Measurements from ENCODE around the gene AUTS2.

Gene AUTS2

DNA sequence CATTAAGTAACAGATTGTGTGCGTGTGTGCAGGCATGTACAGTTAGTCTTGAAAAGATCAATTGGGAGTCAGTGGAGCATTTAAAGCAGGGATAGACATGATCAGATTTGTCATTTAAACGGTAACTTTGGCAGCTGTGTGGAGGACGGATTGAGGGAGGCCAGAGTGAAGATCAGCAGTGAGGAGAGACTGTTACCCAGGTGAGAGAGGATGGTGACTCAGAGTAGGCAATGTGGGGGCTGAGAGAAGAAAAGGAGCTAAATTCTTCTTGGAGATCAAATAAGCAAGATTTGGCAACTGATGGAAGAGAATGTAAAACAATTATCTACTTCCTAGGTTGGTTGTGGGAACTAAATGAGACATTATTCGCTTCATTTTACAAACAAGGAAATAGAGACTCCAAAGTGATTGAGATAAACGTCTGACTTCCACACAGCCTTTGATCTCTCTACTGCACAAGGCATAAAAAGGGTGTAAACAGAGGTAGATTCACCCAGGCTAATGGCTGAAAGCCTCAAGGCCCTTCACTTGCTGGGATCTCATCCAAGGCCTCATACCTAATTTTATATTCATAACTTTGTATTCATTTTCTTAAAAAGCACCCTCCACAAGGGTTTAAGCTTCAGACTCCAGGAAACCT, 868.6 kb downstream of the AUTS2 start:
- in situ Hi-C loops (cut with MboI; ENCODE audit: low sequenced_read_pairs), result no loop called here

DNA sequence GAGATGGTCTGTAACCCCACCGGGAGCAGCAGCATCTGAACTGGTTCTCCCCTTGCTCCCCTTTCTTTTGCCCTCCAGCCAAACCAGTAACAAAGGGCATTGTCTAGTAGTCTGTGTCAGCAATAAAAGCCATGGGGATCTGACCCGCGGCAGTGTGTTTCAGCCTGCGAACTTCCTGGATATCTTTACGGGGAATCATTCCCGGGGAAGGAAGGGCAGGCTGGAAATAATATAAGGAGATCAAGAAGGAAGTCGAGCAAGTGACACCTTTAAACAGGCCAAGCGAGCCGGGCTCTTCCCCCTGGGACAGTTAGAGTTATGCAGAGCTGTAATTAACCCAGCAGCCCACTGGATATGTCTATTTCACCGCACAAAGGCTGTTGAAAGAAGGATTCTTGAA, 872.5 kb downstream of the AUTS2 start:
- in situ Hi-C loops (cut with MboI; ENCODE audit: low sequenced_read_pairs), result no loop called here

DNA sequence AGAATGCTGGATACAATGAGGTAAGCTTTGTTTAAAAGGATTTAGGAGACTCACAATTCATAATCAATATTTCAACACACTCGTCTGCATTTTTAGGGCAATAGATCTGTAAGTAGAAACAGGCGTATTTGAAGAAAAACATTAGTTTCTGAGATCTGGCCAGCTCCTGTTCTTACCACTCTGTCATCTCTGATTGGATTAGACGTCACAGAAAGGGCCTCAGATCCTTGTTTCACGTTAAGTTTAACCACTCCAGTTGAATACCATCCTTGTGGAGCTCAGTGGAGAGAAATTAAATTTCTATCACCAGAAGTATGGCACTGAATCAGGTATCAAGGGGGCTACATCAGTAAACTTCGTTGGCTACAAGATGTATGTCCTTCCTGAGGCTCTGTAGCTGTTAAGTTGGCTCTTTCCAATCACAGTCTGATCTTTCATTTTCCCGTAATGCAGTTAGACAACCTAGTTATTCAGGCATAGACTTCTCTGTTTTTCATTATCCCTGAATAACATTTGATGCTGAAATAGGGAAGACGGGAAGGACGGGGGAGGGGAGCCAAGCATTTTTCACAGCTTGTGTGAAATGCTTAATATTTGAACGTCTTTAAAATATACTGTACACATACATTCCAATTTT, 874.4 kb downstream of the AUTS2 start:
- in situ Hi-C loops (cut with MboI; ENCODE audit: low sequenced_read_pairs), result no loop called here

DNA sequence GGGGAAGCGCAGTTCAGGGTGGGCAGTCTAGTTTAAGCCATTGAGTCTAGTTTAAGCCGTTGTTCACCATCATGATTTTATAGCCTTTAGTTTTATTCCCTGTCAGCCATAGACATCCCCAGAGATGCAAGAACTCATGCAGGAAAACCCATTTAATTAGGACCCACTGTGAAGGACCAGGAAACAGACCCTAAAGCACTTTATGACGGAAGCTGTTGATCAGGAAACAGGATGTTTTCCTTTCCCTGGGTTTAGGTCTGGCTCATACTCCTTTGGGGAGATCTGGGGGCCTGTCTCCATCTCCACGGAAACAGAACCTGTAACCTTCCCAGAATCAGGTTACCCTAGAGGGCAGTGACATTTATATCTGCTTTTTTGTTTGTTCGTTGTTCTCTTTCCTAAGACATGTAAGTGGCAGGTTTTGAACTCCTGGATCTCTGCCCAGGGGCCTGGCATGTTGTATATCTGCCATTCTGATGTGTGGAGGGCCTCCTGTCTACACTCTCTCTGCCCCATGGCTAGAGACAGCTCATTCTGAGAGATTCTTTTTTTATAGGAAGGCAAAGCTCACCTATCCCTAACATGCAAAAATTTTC, 876.5 kb downstream of the AUTS2 start:
- in situ Hi-C loops (cut with MboI; ENCODE audit: low sequenced_read_pairs), result no loop called here

DNA sequence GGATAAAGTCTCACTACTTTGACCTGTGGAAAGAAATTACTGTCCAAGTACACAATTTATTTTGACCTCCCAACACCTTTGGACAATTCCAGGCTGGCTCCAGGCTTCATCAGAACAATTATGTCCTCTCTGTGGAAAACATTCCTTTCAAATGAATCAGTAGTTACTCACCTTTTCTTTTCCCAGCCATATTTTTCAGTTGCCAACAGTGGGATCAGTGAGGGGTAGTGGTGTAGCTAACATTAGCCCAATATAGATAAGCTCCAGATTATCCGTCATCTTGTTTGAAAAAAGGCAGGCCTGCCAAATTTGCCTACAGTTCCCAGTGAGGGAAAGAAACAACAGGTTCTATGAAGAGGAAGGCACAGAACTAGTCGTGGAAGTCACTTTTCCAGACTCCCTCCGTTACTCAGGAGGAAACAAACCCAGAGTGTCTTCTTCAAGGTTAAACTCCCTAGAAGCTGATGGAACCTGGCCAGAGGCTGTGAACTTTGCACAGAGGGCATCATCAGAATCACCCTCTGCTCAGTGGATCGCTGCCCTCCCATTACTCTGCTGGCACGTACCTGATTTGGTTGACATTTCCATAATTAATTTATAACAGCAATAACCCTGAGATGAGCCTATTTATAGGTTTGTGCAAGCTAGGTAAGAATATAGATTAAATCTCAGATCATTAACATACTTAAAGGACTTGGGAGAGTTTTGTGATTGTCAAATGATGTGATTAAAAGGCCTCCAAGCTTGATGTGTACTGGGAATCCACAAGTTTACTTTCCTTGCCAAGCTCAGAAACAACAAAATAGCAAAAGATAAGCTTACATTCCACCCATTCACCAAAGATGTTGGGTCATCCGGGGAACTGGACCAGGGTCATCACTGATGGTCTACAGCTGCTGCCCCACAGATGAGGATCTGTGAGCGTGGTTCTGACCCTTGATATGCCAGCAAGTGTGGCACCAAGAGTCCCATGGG, 879.0 kb downstream of the AUTS2 start:
- in situ Hi-C loops (cut with MboI; ENCODE audit: low sequenced_read_pairs), result no loop called here

DNA sequence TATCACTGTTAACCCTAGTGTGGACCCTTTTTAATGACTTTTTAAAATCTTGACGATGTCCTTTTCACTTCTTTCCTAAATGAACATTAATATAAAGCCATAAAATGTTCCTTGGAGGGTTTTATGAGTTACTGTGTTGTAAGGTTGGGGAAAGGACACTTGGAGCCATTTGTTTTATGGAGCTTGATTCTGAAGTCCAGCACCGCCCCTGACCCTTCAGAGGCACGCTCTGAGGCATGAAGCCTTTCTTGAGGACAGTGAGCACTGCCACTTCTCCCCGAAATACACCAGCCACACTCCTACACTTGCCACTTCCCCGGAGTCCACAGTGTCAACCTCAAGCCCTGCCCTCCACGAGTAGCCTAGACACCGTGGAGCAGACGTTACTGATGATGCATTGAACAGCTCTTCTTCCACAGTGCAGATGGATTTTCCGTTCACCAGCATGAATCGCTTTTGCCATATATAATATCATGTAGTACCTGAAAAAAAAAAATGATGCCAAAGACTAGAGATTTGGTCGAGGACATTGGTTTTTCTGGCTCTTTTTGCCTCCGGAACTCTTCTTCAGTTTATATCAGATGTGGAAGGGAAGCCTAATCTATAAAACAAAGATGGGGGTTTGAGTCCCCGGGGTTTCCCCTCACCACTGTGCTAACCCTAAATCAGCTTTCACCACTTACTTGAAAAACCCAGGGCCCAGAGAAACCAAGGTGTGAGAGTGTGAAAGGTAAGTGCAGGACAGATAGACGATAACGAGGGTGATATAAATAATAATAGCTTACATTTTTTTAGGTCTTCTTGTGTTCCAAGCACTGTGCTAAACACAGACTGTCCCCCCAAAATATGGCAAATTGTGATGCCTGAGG, 881.1 kb downstream of the AUTS2 start:
- in situ Hi-C loops (cut with MboI; ENCODE audit: low sequenced_read_pairs), result no loop called here

DNA sequence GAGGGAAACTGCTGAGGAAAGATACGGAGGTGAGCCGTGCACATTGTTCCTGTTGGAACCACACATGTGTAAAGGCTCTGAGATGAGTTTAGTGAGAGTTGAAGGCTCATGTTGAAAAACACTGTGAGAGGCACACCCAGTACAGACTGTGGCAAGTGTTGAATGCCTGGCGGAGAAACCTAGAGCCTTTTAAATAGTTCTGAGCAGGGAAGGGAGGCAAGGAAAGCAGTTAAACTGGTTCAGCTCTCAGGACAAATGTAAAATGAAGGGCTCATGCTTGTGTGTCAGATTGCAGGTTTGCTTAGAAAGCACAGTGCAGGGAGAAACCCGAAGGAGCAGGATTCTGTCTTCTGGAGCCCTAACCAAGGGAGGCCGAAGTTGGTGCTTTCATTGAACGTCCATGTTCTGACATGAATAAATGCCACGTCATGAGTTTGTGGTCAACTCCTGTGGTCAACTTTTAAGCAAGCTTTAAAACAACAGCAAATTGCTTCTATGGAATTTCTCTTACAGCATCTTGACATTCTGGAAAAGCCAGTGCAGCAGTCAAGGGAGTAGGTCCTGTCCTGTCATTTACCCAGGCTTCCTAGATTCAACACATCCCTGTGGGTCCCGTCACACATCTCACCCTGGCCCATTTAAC, 882.8 kb downstream of the AUTS2 start:
- in situ Hi-C loops (cut with MboI; ENCODE audit: low sequenced_read_pairs), result no loop called here

DNA sequence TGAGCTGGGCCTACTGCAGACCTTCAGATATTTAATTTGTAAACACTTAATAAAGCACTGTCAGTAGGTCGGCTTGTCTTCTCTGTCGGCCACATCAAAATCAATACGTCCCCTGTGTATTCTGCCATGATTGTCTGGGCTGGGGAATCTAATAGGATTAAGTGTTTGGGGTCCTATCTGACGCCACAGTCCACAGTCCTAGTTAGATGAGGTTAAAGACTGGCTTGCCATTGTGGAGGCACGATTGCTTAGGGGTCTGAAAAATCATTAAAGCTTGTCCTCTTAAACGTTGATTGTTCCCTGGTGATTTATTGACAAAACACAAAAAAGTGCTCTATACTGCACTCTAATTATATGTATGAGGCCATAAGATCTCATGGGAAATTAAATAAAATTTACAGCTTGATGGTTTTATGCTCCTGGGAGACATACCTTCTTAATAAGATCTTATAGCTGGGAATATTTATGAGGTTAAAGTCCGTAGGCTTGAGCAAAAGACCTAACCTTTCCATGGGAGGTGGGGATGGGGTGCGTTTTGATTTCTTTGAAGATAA, 883.4 kb downstream of the AUTS2 start:
- in situ Hi-C loops (cut with MboI; ENCODE audit: low sequenced_read_pairs), result no loop called here

DNA sequence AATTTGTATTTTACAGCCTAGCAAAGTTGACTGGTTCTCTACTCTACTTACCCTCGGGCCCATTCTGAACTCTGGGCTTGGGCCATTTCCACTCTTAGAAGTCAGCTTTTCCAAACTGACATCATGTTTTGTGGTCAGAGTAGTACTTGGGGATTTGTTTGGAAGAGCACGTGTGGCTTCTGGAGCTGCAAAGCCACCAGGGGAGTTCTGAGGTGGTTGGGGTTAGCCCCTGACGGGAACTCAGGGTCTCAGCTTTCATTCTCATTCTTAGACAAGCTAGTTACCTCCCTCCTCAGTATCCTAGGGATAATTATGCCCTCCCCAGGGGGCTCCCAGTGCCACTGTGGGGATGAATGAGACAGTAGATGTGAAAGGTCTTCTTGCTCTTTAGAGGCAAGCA, 886.0 kb downstream of the AUTS2 start:
- in situ Hi-C loops (cut with MboI; ENCODE audit: low sequenced_read_pairs), result no loop called here

DNA sequence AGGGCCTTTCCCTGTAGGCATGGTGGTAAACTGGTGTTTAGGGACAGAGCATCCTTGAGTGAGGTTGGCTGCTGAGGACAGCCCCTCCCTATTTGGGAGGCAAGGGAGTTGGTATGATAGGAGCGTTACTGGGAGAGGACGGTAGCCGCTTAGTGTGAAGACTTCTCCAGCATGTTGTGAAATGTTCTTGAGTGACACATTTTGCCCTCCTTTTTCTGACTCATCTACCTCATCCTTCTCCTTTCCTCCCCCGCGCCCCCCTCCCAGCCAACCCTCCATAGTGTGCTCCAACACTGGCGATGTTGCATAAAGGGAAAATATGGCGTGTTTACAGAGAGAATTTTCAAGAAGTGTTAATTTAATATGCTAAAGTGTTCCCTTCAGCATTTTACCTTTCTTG, 888.7 kb downstream of the AUTS2 start:
- in situ Hi-C loops (cut with MboI; ENCODE audit: low sequenced_read_pairs), result no loop called here

DNA sequence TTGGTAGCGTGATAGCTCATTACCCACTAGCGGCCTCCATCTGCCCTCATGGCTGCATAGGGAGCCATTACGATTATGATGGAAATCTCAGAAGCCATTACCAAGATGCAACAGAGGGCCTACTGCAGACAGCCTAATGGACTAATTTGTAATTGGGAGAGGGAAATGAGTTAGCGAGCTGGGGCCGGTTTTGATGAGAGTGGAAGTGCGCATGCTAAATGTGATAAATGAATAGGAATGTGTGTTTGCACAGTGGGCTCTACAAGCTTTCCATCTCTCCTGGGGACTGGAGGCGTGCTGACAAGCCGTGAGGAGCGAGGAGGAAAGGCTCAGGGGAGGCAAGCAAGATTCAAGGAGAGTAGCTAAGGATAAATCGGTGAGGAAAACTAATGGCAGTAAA, 889.2 kb downstream of the AUTS2 start:
- in situ Hi-C loops (cut with MboI; ENCODE audit: low sequenced_read_pairs), result no loop called here

DNA sequence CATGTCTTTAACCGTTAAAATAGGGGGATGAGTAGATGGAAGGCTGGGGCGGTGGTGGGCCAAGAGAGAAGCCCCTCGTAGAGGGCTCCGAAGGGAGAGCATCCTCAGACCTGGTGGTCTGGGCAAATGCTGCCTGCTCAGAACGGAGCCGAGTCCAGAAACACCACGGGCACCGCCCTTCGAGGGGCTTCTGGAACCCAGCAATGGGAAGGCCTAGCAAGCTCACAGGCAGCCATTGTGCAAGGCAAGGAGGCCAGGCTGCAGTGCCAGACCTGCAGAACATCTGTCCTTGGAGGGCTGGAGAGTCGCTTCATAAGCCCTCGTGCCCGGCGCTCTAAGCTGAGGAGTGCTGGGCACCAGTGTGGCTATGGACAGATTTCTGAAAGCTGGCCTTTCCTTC, 889.6 kb downstream of the AUTS2 start:
- in situ Hi-C loops (cut with MboI; ENCODE audit: low sequenced_read_pairs), result no loop called here

DNA sequence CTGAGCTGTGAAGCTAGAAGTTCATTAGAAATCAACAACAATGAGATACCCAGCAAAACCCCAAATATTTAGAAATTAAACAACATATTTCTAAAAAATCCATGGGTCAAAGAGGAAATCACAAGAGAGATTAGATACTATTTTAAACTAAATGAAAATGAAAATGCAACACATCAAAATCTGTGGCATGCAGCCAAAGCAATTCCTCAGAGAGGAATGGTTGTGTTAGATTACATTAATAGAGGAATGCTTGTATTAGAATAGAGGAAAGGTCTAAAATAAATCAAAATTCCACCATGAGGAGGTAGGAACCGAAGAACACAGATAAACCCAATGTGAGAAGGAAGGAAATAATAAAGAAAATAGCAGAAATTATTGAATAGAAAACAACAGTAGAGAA, 891.5 kb downstream of the AUTS2 start:
- in situ Hi-C loops (cut with MboI; ENCODE audit: low sequenced_read_pairs), result no loop called here

DNA sequence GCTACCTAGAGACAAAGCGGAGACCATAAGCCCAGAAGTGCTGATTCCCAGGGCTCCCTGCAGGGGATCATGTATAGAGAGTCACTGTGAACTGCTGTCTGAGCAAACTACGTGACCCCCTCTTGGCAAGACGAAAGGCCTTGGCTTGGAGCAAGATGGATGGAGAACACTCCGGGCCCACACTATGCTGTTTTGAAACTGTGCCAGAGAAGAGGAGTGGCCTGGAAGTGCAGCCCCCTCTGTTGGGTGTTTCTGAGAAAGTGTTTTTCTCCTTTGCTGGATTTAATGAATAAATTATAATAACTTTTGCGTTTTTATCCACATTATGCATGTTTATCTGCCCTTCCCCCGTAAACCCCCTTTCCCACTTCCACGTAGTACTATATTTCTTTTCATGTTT, 894.4 kb downstream of the AUTS2 start:
- in situ Hi-C loops (cut with MboI; ENCODE audit: low sequenced_read_pairs), result no loop called here

DNA sequence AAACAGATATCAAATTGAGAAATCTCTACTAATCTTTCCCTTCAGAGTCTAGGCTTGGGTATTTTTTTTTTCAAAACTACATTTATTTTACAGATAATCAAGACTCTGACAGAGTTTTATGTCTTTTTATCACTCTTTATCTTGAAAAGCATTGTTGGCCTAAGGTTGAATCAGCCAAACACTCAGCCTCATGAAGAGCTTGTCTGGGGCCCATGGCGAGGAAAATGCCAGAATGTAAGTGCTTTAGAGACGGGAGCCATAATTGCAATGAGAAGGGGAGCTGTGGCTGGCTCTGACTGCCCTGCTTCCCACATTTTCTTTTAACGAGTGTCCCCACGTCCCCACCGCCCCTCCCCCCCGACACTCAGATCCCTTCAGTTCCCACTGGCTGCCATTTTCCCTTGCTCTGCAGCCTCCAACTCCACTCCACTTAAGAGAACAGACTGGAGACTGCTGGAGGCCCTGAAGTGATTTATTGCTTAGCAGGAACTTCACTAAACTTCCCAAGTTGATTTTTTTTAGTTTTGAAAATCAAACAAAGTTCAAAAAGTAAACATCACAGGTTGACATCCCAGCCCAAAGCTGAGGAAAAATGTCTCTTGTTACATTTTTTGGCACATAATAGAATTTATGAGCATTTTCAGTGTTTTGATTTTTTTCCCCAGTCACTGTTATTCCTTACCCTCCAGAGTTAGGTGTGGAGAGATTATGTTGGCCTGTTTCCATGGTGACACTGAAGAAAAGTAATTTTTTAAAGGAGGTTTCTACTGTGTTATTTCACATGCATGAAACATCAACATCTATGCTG, 896.2 kb downstream of the AUTS2 start:
- in situ Hi-C loops (cut with MboI; ENCODE audit: low sequenced_read_pairs), result no loop called here

DNA sequence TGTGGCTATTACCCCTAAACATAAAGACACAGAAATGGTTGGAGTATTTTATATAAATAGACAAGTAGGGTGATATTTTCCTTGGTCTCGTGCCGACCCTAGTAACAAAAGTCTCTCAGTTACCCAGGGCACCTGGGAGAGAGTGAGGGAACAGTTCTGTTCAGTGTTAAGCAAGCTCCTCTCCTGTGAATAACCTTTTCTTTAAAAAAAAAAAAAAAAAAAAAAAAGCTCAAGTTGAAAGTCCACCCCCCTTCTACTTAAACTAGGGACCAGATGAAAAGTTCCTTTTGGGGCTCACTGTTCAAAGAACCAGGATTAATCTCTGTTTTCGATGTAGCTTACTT, 896.7 kb downstream of the AUTS2 start:
- in situ Hi-C loops (cut with MboI; ENCODE audit: low sequenced_read_pairs), result no loop called here

DNA sequence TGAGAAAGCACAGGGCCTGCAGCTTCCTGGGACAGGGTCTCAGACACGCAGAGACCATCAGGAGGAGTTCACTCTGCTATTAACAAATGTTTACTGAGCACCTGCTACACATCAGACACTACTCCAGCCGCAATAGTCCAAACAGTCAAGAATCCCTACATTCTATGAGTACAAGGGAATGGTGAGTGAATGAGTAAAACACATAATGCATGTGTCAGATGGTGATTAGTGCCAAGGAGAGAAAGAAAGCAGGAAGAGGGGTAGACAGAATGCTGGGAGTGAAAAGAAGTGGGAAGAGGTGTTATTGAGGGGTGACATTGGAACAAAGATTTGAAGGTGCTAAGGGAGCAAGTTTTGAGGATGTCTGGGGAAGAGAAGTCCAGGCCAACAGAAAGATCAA, 899.5 kb downstream of the AUTS2 start:
- in situ Hi-C loops (cut with MboI; ENCODE audit: low sequenced_read_pairs), result no loop called here

DNA sequence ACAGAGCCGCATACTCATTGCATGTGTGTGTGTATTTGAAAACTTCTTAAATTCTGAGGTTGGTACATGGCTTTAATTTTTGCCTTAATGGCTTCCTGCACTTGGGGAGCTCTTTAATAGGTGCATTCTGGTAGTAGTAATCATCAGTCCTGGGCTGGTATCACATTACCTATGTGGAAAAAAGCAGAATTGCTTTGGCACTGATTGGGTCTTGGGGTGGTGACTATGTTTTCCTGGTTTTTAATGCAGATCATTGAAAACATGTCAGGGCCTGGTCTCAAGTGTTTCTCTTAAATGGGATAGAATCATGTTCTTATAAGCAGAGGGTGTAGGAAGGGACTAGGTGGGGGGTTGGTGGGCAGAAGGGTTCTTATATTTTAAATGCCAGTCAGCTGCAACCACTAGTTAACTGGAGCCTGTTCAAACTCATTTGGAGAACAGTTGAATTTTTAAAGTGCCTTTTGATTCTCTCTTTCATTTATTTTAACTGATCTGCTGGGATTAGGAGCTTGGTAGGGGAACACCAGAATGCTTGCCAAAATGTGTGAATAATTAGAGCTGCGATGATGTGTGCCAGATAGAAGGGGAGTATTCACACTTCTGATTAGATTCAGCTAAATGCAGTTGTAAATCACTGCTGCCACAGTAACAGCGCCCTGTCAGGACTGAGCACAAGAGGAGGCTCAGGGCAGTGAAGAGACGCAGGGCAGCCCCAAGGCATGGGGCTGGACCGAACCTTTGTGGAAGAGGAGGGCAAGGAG, 900.1 kb downstream of the AUTS2 start:
- in situ Hi-C loops (cut with MboI; ENCODE audit: low sequenced_read_pairs), result no loop called here
